Colon (tissue), 2 donors: ENCODE data around the gene TRRAP.
"Not testable (repeated sequence)": the region's sequence is repeated elsewhere in the genome, so short reads cannot be mapped to it uniquely, and the experiment has no call there.

Experiments
- FAIRE-seq: peaks from 2 replicates; lab custom pipeline; 2012; peaks lifted over from hg19 to GRCh38; lab: Jason Lieb, UNC
- donor health status: control.
- donor health status: control.

The TRRAP gene

GRCh38 chr7:98866765-98867164 is 11.6 kb upstream of the TRRAP start:
- no peak for FAIRE-seq

GRCh38 chr7:98868450-98868849 is 9.9 kb upstream of the TRRAP start:
- FAIRE-seq = no peak

- FAIRE-seq = no peak
Measured at GRCh38 chr7:98869027-98869596, 9.2 kb upstream of the TRRAP start.

- no peak for FAIRE-seq
Measured at GRCh38 chr7:98869597-98870120, 8.7 kb upstream of the TRRAP start, which contains the start of gene TMEM130. TSS of gene TMEM130 (minus strand) at chr7:98870014. CDS start at chr7:98869861, 153 bp downstream.

- no peak for FAIRE-seq
Measured at GRCh38 chr7:98870121-98870651, 8.1 kb upstream of the TRRAP start.

GRCh38 chr7:98870807-98871491 is 7.4 kb upstream of the TRRAP start:
- FAIRE-seq = no peak

- no peak for FAIRE-seq
Measured at GRCh38 chr7:98872328-98872924, 5.9 kb upstream of the TRRAP start.

GRCh38 chr7:98873610-98874009 is 4.7 kb upstream of the TRRAP start:
- FAIRE-seq = not testable (repeated sequence)

GRCh38 chr7:98874942-98875341 is 3.4 kb upstream of the TRRAP start:
- FAIRE-seq = no peak

GRCh38 chr7:98875501-98875900 is 2.8 kb upstream of the TRRAP start:
- FAIRE-seq = no peak

- FAIRE-seq = no peak
Measured at GRCh38 chr7:98877146-98877545, 1.2 kb upstream of the TRRAP start.

- no peak for FAIRE-seq
Measured at GRCh38 chr7:98877692-98878364, 504 bp upstream of the TRRAP start.

GRCh38 chr7:98879198-98879978 is 1.1 kb downstream of the TRRAP start:
- FAIRE-seq = no peak

GRCh38 chr7:98879979-98880315 is 1.6 kb downstream of the TRRAP start:
- FAIRE-seq = no peak

- FAIRE-seq = no peak
Measured at GRCh38 chr7:98880485-98880884, 2.2 kb downstream of the TRRAP start.

- no peak for FAIRE-seq
Measured at GRCh38 chr7:98881561-98882315, 3.4 kb downstream of the TRRAP start.

- no peak for FAIRE-seq
Measured at GRCh38 chr7:98884416-98884815, 6.1 kb downstream of the TRRAP start.

- no peak for FAIRE-seq
Measured at GRCh38 chr7:98887038-98887437, 8.7 kb downstream of the TRRAP start.

GRCh38 chr7:98892609-98893008 is 14.3 kb downstream of the TRRAP start:
- FAIRE-seq = no peak

- FAIRE-seq = no peak
Measured at GRCh38 chr7:98899816-98900215, 21.5 kb downstream of the TRRAP start.

- no peak for FAIRE-seq
Measured at GRCh38 chr7:98900815-98901214, 22.5 kb downstream of the TRRAP start.
